Measurements from ENCODE around the gene MYL6. TPM values are rescaled to one million over a fixed set of nuclear protein-coding genes. Genes with fewer than 3 reads are reported as not detected.

The MYL6 gene
- total RNA-seq, 2 donors from 2014 or later, result 391 to 492 TPM

DNA sequence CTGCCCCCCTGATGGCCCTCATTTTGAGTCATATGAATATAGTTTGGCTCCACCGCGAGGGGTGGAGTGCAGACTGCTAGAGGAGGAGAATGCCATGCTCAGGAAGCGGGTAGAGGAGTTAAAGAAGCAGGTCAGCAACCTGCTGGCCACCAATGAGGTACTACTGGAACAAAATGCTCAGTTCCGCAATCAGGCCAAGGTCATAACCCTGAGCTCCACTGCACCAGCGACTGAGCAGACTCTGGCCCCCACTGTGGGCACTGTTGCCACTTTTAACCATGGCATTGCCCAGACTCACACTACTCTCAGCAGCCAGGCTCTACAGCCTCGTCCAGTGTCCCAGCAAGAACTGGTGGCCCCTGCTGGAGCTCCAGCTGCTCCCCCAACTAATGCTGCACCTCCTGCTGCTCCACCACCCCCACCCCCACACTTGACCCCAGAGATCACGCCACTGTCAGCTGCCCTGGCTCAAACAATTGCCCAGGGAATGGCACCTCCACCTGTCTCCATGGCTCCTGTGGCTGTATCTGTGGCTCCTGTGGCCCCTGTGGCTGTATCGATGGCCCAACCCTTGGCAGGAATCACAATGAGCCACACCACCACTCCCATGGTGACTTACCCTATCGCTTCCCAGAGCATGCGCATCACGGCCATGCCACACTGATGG lies 36.8 kb upstream of the MYL6 start:
- Mint-ChIP-seq H3K27me3 (ENCODE audit: low read depth) (no peaks in the 10 kb centered on the region), H3K9me3 (no peaks in the 10 kb centered on the region), H3K4me1 (ENCODE audit: low read depth) (peaks cover 40% of the 10 kb centered on the region), H3K27ac (no peak overlapping the region), H3K4me3 (no peak overlapping the region), H3K36me3 (ENCODE audit: insufficient read depth in 2 of 2) (peaks cover 16 to 27% of the 10 kb centered on the region in 2 donors)
- ATAC-seq (replicated peaks in 1 of 2) (no peak), DNase-seq (no peak)

DNA sequence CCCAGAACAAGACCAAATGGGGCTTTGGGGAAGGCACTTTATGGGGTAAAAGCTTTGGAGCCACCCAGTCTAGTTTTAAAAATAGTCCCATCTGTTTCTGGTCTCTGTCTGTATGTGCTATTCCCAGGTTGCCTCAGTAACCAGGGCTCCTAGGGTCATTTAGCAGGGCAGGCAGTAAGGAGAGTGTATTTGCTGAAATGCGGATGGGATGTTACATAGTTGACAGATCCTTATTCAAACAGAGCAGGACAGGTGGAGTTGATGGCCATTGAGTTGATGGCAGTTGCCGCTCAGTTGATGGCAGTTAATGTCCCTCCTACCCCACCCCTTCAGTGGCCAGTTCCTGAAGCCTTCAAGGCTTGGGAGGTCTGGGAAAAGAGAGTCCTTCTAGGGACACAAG lies 35.5 kb upstream of the MYL6 start:
- no peak for DNase-seq
- H3K27me3 Mint-ChIP-seq (ENCODE audit: low read depth), result no peaks in the 10 kb centered on the region
- ATAC-seq (replicated peaks in 1 of 2), result no peak
- peaks cover 6 to 16% of the 10 kb centered on the region in 2 donors for H3K36me3 Mint-ChIP-seq (ENCODE audit: insufficient read depth in 2 of 2)
- H3K4me1 Mint-ChIP-seq (ENCODE audit: low read depth), result peaks cover 51% of the 10 kb centered on the region
- no peak overlapping the region for H3K27ac Mint-ChIP-seq
- H3K9me3 Mint-ChIP-seq, result no peaks in the 10 kb centered on the region
- no peak overlapping the region for H3K4me3 Mint-ChIP-seq

DNA sequence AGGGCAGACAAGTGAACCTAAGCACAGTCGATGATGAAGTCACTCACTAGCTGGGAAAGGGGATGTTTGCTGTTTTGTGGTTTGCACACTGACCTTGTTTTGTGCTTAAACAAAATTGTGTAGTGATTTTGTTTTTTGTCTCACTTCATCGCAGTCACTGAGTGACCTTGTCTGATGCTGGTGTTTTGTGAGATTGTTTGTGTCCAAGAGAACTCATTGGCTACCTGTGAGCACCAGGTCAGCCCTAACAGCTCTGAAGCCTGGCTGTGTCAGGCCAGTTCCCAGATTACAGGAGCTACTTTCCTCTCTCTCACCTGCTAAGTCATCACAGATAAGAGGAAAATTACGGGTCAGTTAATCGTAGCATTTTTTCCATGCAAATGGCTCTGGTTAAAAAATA lies 34.0 kb upstream of the MYL6 start:
- H3K27ac Mint-ChIP-seq, result peak overlapping the region; percentile 68
- H3K27me3 Mint-ChIP-seq (ENCODE audit: low read depth), result no peaks in the 10 kb centered on the region
- H3K36me3 Mint-ChIP-seq (ENCODE audit: insufficient read depth in 2 of 2), result peaks cover 7 to 14% of the 10 kb centered on the region in 2 donors
- H3K9me3 Mint-ChIP-seq, result no peaks in the 10 kb centered on the region
- no peak overlapping the region for H3K4me3 Mint-ChIP-seq
- ATAC-seq (replicated peaks in 1 of 2) (no peak), DNase-seq (no peak)
- peaks cover 43% of the 10 kb centered on the region for H3K4me1 Mint-ChIP-seq (ENCODE audit: low read depth)

DNA sequence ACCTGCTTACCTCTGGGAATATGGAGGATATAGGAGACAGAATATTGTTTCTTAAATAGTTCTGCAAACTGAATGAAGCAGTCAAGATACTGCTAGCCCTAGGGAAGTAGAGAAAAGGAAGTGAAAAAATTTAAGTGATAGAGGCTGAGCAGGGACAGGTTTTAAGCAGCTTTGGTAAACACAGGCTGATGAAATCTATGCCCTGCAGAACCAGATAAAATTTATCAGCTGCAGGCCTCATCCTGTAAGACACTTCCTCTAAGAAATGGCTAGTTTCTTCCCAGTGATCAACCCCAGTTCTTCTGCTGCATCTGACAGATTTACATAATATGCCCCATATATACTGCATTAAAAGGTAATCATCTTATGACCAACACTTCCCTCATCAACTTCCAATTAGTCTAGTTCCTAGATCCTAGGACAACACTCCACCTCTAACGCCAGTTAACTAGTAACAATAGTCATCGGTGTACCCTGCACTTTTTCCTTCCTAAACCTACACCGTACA lies 31.4 kb upstream of the MYL6 start:
- Mint-ChIP-seq H3K36me3 (ENCODE audit: insufficient read depth in 2 of 2) (peaks cover 14 to 23% of the 10 kb centered on the region in 2 donors), H3K9me3 (no peaks in the 10 kb centered on the region), H3K27ac (peak overlapping the region; percentile 81), H3K27me3 (ENCODE audit: low read depth) (no peaks in the 10 kb centered on the region), H3K4me3 (peak overlapping the region; percentile 97 to 98), H3K4me1 (ENCODE audit: low read depth) (peaks cover 56% of the 10 kb centered on the region)
- ATAC-seq (replicated peaks in 1 of 2), result no peak
- DNase-seq, result no peak

DNA sequence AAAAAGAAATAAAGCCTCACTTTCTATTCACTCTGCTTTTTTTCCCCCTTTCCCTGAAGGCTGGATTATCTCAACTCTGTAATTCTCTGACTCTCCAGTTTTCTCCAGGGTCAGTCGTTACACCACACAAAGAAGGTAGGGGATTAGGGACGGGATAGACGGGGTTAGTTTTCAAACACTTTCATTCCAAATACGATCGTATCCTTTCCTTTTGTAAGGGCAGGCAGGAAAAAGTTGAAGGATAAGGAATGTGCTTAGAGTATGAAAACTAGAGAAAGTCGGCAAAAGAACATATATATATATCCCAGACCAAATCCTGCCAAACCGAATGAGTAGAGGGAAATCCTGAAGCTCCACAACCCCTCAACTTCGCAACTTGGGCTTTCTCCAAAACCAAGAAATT lies 30.7 kb upstream of the MYL6 start:
- H3K4me1 Mint-ChIP-seq (ENCODE audit: low read depth), result peaks cover 62% of the 10 kb centered on the region
- H3K4me3 Mint-ChIP-seq, result peak overlapping the region; percentile 97 to 98
- no peaks in the 10 kb centered on the region for H3K27me3 Mint-ChIP-seq (ENCODE audit: low read depth)
- H3K36me3 Mint-ChIP-seq (ENCODE audit: insufficient read depth in 2 of 2), result peaks cover 20 to 28% of the 10 kb centered on the region in 2 donors
- peak overlapping the region; percentile 34 for H3K27ac Mint-ChIP-seq
- DNase-seq (no peak), ATAC-seq (replicated peaks in 1 of 2) (no peak)
- H3K9me3 Mint-ChIP-seq, result no peaks in the 10 kb centered on the region

DNA sequence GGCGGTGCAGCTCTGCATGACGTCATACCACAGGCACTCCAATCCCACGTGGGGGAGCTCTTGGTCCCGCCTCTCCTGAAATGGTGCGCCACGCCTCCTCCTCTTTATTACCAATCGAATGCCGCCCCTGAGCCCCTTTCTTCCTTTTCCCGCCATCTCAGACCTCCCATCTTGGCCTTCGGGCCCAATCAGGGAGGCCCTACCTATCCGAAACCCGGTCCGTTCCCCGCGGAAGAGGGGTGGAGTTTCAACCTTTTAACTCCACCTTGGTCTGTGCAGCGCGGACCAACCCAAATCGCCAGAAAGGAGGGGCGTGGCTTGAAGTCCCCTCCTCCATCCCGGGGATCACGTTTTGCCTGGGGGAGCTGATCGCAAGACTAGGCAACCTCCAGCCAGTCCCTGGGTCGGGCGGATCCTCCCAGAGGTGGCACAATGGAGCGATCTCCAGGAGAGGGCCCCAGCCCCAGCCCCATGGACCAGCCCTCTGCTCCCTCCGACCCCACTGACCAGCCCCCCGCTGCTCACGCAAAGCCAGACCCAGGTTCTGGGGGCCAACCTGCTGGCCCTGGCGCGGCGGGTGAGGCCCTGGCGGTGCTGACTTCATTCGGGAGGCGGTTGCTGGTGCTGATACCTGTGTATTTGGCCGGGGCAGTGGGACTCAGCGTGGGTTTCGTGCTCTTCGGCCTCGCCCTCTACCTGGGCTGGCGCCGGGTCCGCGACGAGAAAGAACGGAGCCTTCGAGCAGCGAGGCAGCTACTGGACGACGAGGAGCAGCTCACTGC lies 30.1 kb upstream of the MYL6 start, which contains the start of gene ESYT1:
ESYT1 (plus strand) TSS at position 380 of the 782 bp plus-strand sequence; CDS start at position 433, 53 bp downstream.
- H3K27ac Mint-ChIP-seq, result peak within 1 kb of the TSS; percentile 94
- H3K4me1 Mint-ChIP-seq (ENCODE audit: low read depth), result peaks cover 62% of the 10 kb centered on the region
- no peaks in the 10 kb centered on the region for H3K9me3 Mint-ChIP-seq
- H3K27me3 Mint-ChIP-seq (ENCODE audit: low read depth), result no peaks in the 10 kb centered on the region
- DNase-seq (peak; percentile 97 to 99), ATAC-seq (replicated peaks in 1 of 2) (peak; percentile 93 to 94)
- peak within 1 kb of the TSS; percentile 97 to 98 for H3K4me3 Mint-ChIP-seq
- peaks cover 21 to 29% of the 10 kb centered on the region in 2 donors for H3K36me3 Mint-ChIP-seq (ENCODE audit: insufficient read depth in 2 of 2)

DNA sequence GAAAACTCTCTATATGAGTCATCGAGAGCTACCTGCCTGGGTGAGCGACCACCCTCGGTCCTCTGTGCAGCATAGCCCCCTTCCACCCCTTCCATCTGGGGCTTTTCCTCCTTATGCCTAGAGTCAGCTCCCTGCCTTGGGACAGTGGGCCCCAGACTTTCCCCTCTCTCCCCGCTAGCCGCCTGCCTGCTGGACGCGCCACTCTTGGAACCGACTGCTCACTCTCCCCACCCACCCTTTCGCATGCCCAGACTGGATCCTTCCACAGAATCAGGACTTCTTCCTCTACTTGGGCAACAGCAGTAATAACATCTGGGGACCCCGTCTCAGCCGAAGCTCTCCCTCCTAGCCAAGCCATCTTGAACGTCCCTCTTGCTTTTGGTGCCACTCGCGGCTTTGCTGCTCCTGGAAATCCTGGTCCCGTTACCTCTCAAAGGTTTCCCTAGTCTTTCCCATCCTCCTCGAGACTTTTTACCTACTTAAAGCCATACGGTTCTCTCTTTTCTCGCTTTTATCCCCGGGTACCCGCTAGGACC lies 29.4 kb upstream of the MYL6 start:
- DNase-seq, result peak in 1 of 2 donors; percentile 46
- H3K27ac Mint-ChIP-seq, result peak overlapping the region; percentile 94
- H3K27me3 Mint-ChIP-seq (ENCODE audit: low read depth), result no peaks in the 10 kb centered on the region
- peaks cover 24 to 32% of the 10 kb centered on the region in 2 donors for H3K36me3 Mint-ChIP-seq (ENCODE audit: insufficient read depth in 2 of 2)
- H3K9me3 Mint-ChIP-seq, result no peaks in the 10 kb centered on the region
- peak overlapping the region; percentile 97 to 98 for H3K4me3 Mint-ChIP-seq
- no peak for ATAC-seq (replicated peaks in 1 of 2)
- peaks cover 68% of the 10 kb centered on the region for H3K4me1 Mint-ChIP-seq (ENCODE audit: low read depth)

DNA sequence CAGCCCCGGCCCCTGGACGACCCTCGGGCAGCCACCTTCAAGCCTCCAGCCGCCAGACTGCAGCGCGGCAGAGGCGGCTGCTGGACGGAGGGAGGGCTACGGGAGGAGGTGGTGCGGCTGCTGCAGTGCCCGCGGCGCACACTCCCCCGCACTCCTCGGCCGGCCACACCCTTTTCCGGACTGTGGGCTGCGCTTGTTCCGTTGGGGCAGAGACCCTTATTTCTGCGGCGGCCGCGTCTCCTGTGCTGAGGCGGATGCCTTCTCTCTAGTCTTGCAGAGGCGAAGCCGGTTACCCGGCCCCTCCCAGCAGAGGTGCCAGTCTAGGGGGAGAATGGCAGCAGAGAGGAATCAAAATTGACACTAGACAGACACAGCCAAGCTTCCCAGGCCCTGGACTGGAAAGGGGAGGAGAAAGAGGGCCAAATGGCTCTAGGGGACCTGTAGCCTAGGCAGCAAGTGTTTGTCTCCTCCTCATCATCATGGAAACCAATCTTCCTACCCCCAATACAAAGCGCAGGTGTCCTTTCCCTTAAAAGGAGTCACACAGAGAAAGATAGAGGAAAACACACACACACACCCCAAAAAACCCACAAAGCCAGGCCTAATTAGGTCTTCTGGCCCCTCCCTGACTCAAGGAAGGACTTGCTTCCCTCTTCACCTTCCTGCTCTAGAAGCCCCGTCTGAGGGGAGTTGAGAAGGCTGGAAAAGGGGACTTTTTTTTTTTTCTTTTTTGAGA lies 28.8 kb upstream of the MYL6 start:
- peaks cover 26 to 29% of the 10 kb centered on the region in 2 donors for H3K36me3 Mint-ChIP-seq (ENCODE audit: insufficient read depth in 2 of 2)
- DNase-seq (peak; percentile 80), ATAC-seq (replicated peaks in 1 of 2) (peak; percentile 28 to 43)
- no peaks in the 10 kb centered on the region for H3K27me3 Mint-ChIP-seq (ENCODE audit: low read depth)
- H3K9me3 Mint-ChIP-seq, result no peaks in the 10 kb centered on the region
- H3K27ac Mint-ChIP-seq, result peak overlapping the region; percentile 94
- peak overlapping the region; percentile 97 to 98 for H3K4me3 Mint-ChIP-seq
- H3K4me1 Mint-ChIP-seq (ENCODE audit: low read depth), result peaks cover 68% of the 10 kb centered on the region

DNA sequence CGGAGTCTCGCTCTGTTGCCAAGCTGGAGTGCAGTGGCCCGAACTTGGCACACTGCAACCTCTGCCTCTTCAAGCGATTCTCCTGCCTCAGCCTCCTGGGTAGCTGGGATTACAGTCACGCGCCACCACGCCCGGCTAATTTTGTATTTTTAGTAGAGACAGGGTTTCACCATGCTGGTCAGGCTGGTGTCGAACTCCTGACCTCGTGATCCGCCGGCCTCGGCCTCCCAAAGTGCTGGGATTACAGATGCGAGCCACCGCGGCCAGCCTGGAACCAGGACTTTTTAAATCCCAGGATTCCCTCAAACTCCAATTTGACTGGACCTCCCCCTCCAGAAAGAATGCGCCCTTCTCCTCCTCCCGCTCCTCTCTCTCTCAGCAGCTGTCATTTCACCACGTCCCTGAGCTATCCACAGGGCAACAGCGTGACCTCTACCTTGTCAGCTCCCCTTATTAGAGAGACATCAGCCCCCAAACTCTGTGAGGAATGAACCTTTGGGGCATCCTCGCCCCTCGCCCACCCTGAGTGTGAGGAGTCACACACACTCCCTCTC lies 28.1 kb upstream of the MYL6 start:
- no peaks in the 10 kb centered on the region for H3K27me3 Mint-ChIP-seq (ENCODE audit: low read depth)
- H3K4me3 Mint-ChIP-seq, result peak overlapping the region; percentile 97 to 98
- H3K4me1 Mint-ChIP-seq (ENCODE audit: low read depth), result peaks cover 71% of the 10 kb centered on the region
- ATAC-seq (replicated peaks in 1 of 2) (no peak), DNase-seq (no peak)
- H3K9me3 Mint-ChIP-seq, result no peaks in the 10 kb centered on the region
- peak overlapping the region; percentile 94 for H3K27ac Mint-ChIP-seq
- H3K36me3 Mint-ChIP-seq (ENCODE audit: insufficient read depth in 2 of 2), result peaks cover 26 to 33% of the 10 kb centered on the region in 2 donors

DNA sequence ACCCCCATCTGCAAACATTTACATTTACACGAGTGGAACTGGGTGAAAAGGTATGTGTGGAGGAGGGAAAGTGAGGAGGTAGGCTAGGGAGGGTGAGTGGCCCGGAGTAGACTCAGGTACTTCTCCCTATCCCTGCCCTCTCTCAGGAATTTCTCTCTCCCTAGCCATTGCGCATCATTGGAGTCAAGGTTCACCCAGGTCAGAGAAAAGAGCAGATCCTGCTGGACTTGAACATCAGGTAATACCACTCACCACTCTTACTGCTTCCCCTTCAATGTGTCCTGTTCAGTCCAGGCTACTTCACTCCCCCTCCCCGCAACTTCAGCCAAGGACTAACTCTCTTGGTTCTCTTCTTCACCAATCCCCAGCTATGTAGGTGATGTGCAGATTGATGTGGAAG lies 27.3 kb upstream of the MYL6 start:
- H3K4me1 Mint-ChIP-seq (ENCODE audit: low read depth), result peaks cover 72% of the 10 kb centered on the region
- no peak overlapping the region for H3K27ac Mint-ChIP-seq
- no peaks in the 10 kb centered on the region for H3K9me3 Mint-ChIP-seq
- peaks cover 26 to 37% of the 10 kb centered on the region in 2 donors for H3K36me3 Mint-ChIP-seq (ENCODE audit: insufficient read depth in 2 of 2)
- ATAC-seq (replicated peaks in 1 of 2), result no peak
- DNase-seq, result no peak
- H3K4me3 Mint-ChIP-seq, result peak overlapping the region; percentile 97 to 98
- no peaks in the 10 kb centered on the region for H3K27me3 Mint-ChIP-seq (ENCODE audit: low read depth)

DNA sequence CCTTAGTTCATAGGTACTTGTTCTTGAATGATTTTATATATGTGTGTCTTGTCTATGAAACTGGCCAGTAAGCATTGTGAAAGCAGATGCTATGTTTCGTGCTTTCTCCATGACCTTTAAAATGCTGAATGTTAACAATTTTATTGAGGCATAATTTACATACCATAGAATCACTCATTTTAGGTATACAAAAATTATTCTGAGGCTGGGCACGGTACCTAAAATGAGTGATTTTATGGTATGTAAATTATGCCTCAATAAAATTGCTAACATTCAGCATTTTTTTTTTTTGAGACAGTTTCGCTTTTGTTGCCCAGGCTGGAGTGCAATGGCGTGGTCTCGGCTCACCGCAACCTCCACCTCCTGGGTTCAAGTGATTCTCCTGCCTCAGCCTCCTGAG lies 23.3 kb upstream of the MYL6 start:
- Mint-ChIP-seq H3K36me3 (ENCODE audit: insufficient read depth in 2 of 2) (peaks cover 27 to 64% of the 10 kb centered on the region in 2 donors), H3K27ac (peak overlapping the region; percentile 43), H3K27me3 (ENCODE audit: low read depth) (no peaks in the 10 kb centered on the region), H3K4me1 (ENCODE audit: low read depth) (peaks cover 58% of the 10 kb centered on the region), H3K9me3 (no peaks in the 10 kb centered on the region), H3K4me3 (no peak overlapping the region)
- DNase-seq (no peak), ATAC-seq (replicated peaks in 1 of 2) (no peak)

DNA sequence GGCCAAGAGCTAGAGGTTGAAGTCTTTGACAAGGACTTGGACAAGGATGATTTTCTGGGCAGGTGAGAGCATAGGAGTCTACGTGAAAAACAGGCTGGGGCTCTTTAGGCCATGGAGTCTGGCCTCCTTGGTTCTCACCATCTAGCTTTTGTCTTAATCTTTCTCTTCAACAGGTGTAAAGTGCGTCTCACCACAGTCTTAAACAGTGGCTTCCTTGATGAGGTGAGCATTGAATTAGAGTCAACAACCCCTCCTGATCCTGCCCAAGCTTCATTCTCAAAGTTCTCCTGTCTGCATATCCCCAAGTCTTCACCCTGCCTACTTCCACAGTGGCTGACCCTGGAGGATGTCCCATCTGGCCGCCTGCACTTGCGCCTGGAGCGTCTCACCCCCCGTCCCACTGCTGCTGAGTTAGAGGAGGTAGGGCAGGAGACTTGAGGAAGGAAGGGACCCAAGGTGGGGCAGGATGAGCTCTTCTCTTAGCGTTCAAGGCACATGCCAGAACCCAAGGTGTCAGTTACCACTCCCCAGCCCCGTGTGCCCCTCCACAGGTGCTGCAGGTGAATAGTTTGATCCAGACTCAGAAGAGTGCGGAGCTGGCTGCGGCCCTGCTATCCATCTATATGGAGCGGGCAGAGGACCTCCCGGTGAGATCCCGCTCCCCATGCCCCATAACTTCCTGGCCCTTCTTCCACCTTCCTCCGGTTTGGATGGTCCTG lies 20.1 kb upstream of the MYL6 start:
- ATAC-seq (replicated peaks in 1 of 2) (no peak), DNase-seq (no peak)
- Mint-ChIP-seq H3K4me3 (no peak overlapping the region), H3K36me3 (ENCODE audit: insufficient read depth in 2 of 2) (peaks cover 25 to 55% of the 10 kb centered on the region in 2 donors), H3K27me3 (ENCODE audit: low read depth) (no peaks in the 10 kb centered on the region), H3K4me1 (ENCODE audit: low read depth) (peaks cover 36% of the 10 kb centered on the region), H3K9me3 (no peaks in the 10 kb centered on the region), H3K27ac (peak overlapping the region; percentile 39)

Measured in activated T-cell treated with anti-CD3 and anti-CD28 coated beads, Interleukin-2, amount 50 U/mL, for 72 hours (primary cell).